Mesenchymal stem cell (in vitro differentiated cells and primary cell): ENCODE results near the gene ATP5PO.
A peak's percentile ranks its signal among the peaks of the same experiment; 100 is the strongest.

Experiments used
- DNase-seq: peaks from one replicate; pipeline ENCODE4 v3.0.0-alpha.2; 2013
- H2AFZ ChIP-seq: one replicate; pipeline ENCODE4 v1.6.1; 2013; ENCODE audit warnings: low read depth, mild to moderate bottlenecking, control low read depth, inconsistent platforms, low read length, moderate library complexity
- H2AK5ac ChIP-seq: 2 replicates; pipeline ENCODE4 v1.6.1; 2013; ENCODE audit warnings: low read length, moderate library complexity, mild to moderate bottlenecking, inconsistent platforms; ENCODE audit not compliant: severe bottlenecking
- H2BK120ac ChIP-seq: one replicate; pipeline ENCODE4 v1.6.1; 2013; ENCODE audit warnings: low read depth, mild to moderate bottlenecking, inconsistent platforms, low read length, moderate library complexity
- H2BK12ac ChIP-seq, 2 experiments: one replicate each; pipeline ENCODE4 v1.6.1; 2013; ENCODE audit warnings: inconsistent platforms in 2 of 2, low read length in 2 of 2, mild to moderate bottlenecking in 2 of 2, moderate library complexity in 2 of 2, control low read depth in 1 of 2
- H2BK15ac ChIP-seq: one replicate; pipeline ENCODE4 v1.6.1; 2013; ENCODE audit warnings: mild to moderate bottlenecking, low read depth, inconsistent platforms; ENCODE audit not compliant: poor library complexity, severe bottlenecking
- H2BK5ac ChIP-seq: 2 replicates; pipeline ENCODE4 v1.6.1; 2013; ENCODE audit warnings: low read depth, mild to moderate bottlenecking, low read length, control low read depth, inconsistent platforms; ENCODE audit not compliant: poor library complexity, severe bottlenecking
- H3K14ac ChIP-seq, 2 experiments: one replicate each; pipeline ENCODE4 v1.6.1; 2013; ENCODE audit warnings: inconsistent platforms in 2 of 2, low read length in 2 of 2, control low read depth in 1 of 2, mild to moderate bottlenecking in 1 of 2, moderate library complexity in 1 of 2
- H3K18ac ChIP-seq, 2 experiments: one replicate each; pipeline ENCODE4 v1.6.1; 2013; ENCODE audit warnings: inconsistent platforms in 2 of 2, low read length in 2 of 2, control low read depth in 1 of 2, low read depth in 1 of 2, mild to moderate bottlenecking in 1 of 2
- H3K23ac ChIP-seq, 2 experiments: one replicate each; pipeline ENCODE4 v1.6.1; 2013; ENCODE audit warnings: inconsistent platforms in 2 of 2, low read length in 2 of 2, mild to moderate bottlenecking in 2 of 2, moderate library complexity in 2 of 2, control low read depth in 1 of 2
- H3K27ac ChIP-seq: 2 replicates; pipeline ENCODE4 v1.5.1; 2013; ENCODE audit warnings: mild to moderate bottlenecking, moderate library complexity, low read length, control low read depth, inconsistent platforms; ENCODE audit not compliant: poor library complexity, severe bottlenecking
- H3K27me3 ChIP-seq, 2 experiments: 2 replicates each; pipeline versions ENCODE4 v1.6.1 to v1.7.0; 2013; ENCODE audit warnings: low read length in 2 of 2, mild to moderate bottlenecking in 2 of 2, moderate library complexity in 2 of 2, control low read depth in 1 of 2, inconsistent platforms in 1 of 2; ENCODE audit not compliant: control insufficient read depth in 1 of 2, insufficient read depth in 1 of 2
- H3K36me3 ChIP-seq, 2 experiments: 2 replicates each; pipeline versions ENCODE4 v1.6.1 to v1.7.0; 2013; ENCODE audit warnings: low read length in 2 of 2, control low read depth in 1 of 2, inconsistent platforms in 1 of 2, low read depth in 1 of 2, mild to moderate bottlenecking in 1 of 2; ENCODE audit not compliant: insufficient read depth in 2 of 2, control insufficient read depth in 1 of 2
- H3K4ac ChIP-seq, 2 experiments: one replicate each; pipeline ENCODE4 v1.6.1; 2013; ENCODE audit warnings: inconsistent platforms in 2 of 2, low read length in 2 of 2, mild to moderate bottlenecking in 2 of 2, moderate library complexity in 2 of 2, control low read depth in 1 of 2, low read depth in 1 of 2
- H3K4me1 ChIP-seq: 2 replicates; pipeline ENCODE4 v1.6.1; 2013; ENCODE audit warnings: low read depth, low read length, control low read depth; ENCODE audit not compliant: control insufficient read depth, insufficient read depth
- H3K4me2 ChIP-seq: 2 replicates; pipeline ENCODE4 v1.6.1; 2013; ENCODE audit warnings: low read length, mild to moderate bottlenecking, inconsistent platforms; ENCODE audit not compliant: poor library complexity, severe bottlenecking
- H3K4me3 ChIP-seq, 2 experiments: 2 replicates each; pipeline versions ENCODE4 v1.5.1 to v1.7.0; 2013; ENCODE audit warnings: low read length in 2 of 2, mild to moderate bottlenecking in 2 of 2, control low read depth in 1 of 2, low read depth in 1 of 2; ENCODE audit not compliant: insufficient read depth in 1 of 2
- H3K79me1 ChIP-seq: replicated peaks from 2 replicates; pipeline ENCODE4 v1.6.1; 2013; ENCODE audit warnings: mild to moderate bottlenecking, control low read depth, low read length, inconsistent platforms; ENCODE audit not compliant: poor library complexity, severe bottlenecking
- H3K9ac ChIP-seq: 2 replicates; pipeline ENCODE4 v1.7.0; 2013; ENCODE audit warnings: mild to moderate bottlenecking, low read length, moderate library complexity
- H3K9me3 ChIP-seq: 2 replicates; pipeline ENCODE4 v1.7.0; 2013; ENCODE audit warnings: mild to moderate bottlenecking, low read length; ENCODE audit not compliant: control insufficient read depth
- H4K8ac ChIP-seq: one replicate; pipeline ENCODE4 v1.6.1; 2013; ENCODE audit warnings: inconsistent platforms, mild to moderate bottlenecking, low read length, moderate library complexity
- H4K91ac ChIP-seq: one replicate; pipeline ENCODE4 v1.6.1; 2013; ENCODE audit warnings: mild to moderate bottlenecking, low read length, inconsistent platforms
- WGBS: methylation state at CpG from one replicate; pipeline ENCODE4 v1.1.7; 2013; ENCODE audit warnings: mixed read lengths; 5-methylcytosine and 5-hydroxymethylcytosine counted together

ATP5PO gene

GRCh38 chr21:33951276-33952178 is 35.9 kb upstream of the ATP5PO start:
- Histone ChIP-seq H3K18ac (peak overlapping the region; percentile 35 to 68), H3K9me3 (no peaks in the 10 kb centered on the region), H3K4me1 (peaks cover 28% of the 10 kb centered on the region), H3K4me2 (no peak overlapping the region), H2BK120ac (no peak overlapping the region), H2AK5ac (peak overlapping the region; percentile 98), H3K14ac (peak overlapping the region in 1 of 2 experiments; percentile 44), H3K23ac (no peak overlapping the region), H3K79me1 (peaks cover 2% of the 10 kb centered on the region), H3K36me3 (no peaks in the 10 kb centered on the region), H3K27ac (peak overlapping the region; percentile 85), H2BK15ac (no peak overlapping the region), H2BK5ac (peak overlapping the region; percentile 1), H3K27me3 (no peaks in the 10 kb centered on the region), H2BK12ac (peak overlapping the region; percentile 64 to 89), H3K4me3 (no peak overlapping the region), H4K8ac (peak overlapping the region; percentile 48), H4K91ac (peak overlapping the region; percentile 34), H3K9ac (peak overlapping the region; percentile 77), H2AFZ (no peak overlapping the region), H3K4ac (peak overlapping the region; percentile 1 to 60)
- DNase-seq: peak; percentile 76
- 82% methylated on average over 8 of the region's 8 CpGs for WGBS

DNA sequence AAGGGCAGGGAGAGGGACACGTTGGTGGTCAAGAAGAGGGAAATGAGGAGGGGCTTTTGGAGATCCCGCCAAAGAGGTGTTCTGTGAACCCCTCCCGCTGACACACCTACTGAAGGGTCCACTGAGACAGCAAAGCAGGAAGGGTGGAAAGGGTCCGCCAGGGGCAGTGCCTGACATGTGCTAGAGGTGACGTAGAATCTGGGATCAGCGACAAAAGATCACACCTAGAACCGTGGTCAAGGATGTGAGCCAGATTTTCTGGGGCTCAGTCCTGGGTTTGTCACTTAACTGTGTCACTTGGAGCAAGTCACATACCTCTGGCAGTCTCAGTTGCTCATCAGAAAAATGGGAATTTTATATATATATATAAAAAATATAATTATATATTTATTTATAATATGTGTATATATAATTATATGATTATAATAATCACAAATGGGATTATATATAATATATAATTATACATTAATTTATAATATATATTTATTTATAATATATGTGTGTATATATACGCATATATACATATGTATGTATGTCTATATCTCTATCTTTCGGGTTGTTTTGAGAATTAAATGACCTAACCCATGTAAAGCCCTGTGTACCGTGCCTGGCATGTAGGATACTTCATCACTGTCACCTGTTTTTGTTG is 35.0 kb upstream of the ATP5PO start:
- WGBS: 77% methylated on average over 9 of the region's 10 CpGs
- Histone ChIP-seq H3K36me3 (no peaks in the 10 kb centered on the region), H2BK120ac (no peak overlapping the region), H3K23ac (no peak overlapping the region), H3K9me3 (no peaks in the 10 kb centered on the region), H3K79me1 (peaks cover 2% of the 10 kb centered on the region), H3K4me2 (no peak overlapping the region), H4K8ac (no peak overlapping the region), H2AK5ac (peak overlapping the region; percentile 98), H2BK12ac (peak overlapping the region; percentile 81 to 97), H3K9ac (peak overlapping the region; percentile 77), H2BK15ac (no peak overlapping the region), H2BK5ac (peak overlapping the region; percentile 35), H3K27me3 (no peaks in the 10 kb centered on the region), H3K4ac (peak overlapping the region in 1 of 2 experiments; percentile 60), H3K14ac (no peak overlapping the region), H3K4me3 (no peak overlapping the region), H2AFZ (no peak overlapping the region), H3K18ac (peak overlapping the region; percentile 28 to 75), H4K91ac (peak overlapping the region; percentile 53), H3K4me1 (peaks cover 29% of the 10 kb centered on the region), H3K27ac (no peak overlapping the region)
- DNase-seq: no peak

- Histone ChIP-seq H2BK12ac (peak overlapping the region; percentile 81 to 97), H3K9ac (no peak overlapping the region), H3K14ac (peak overlapping the region in 1 of 2 experiments; percentile 77), H3K4me3 (no peak overlapping the region), H3K4ac (peak overlapping the region; percentile 10 to 69), H4K91ac (peak overlapping the region; percentile 70), H4K8ac (no peak overlapping the region), H3K4me1 (peaks cover 29% of the 10 kb centered on the region), H3K18ac (peak overlapping the region; percentile 62 to 95), H2BK15ac (peak overlapping the region; percentile 82), H3K4me2 (no peak overlapping the region), H3K27ac (no peak overlapping the region), H2BK120ac (peak overlapping the region; percentile 94), H2AFZ (no peak overlapping the region), H2BK5ac (no peak overlapping the region), H3K79me1 (peaks cover 2% of the 10 kb centered on the region), H2AK5ac (peak overlapping the region; percentile 96), H3K9me3 (no peaks in the 10 kb centered on the region), H3K27me3 (no peaks in the 10 kb centered on the region), H3K23ac (no peak overlapping the region), H3K36me3 (no peaks in the 10 kb centered on the region)
- WGBS: 96% methylated on average over 12 of the region's 12 CpGs
- no peak for DNase-seq
Measured at GRCh38 chr21:33949516-33950430, 34.2 kb upstream of the ATP5PO start.
